GM21825 (cell line): ENCODE results near the gene ARSG.
"Not testable (repeated sequence)": the region's sequence is repeated elsewhere in the genome, so short reads cannot be mapped to it uniquely, and the experiment has no call there.

Experiments
- ATAC-seq: cut with Tn5 transposase; IDR thresholded peaks from one replicate; pipeline ENCODE4 v1.9.1; 2021; ENCODE audit warnings: mild to moderate bottlenecking, moderate library complexity; ENCODE audit not compliant: unreplicated experiment

ARSG gene

GRCh38 chr17:68326681-68327080 lies 35.4 kb downstream of the ARSG start:
- ATAC-seq, result no peak

GRCh38 chr17:68327823-68328557 lies 36.7 kb downstream of the ARSG start:
- ATAC-seq, result no peak

- no peak for ATAC-seq
Measured at GRCh38 chr17:68328676-68329075, 37.4 kb downstream of the ARSG start.

GRCh38 chr17:68329331-68329730 lies 38.0 kb downstream of the ARSG start:
- ATAC-seq, result no peak

GRCh38 chr17:68331932-68332331 lies 40.6 kb downstream of the ARSG start:
- not testable (repeated sequence) for ATAC-seq

- ATAC-seq, result no peak
Measured at GRCh38 chr17:68334393-68334792, 43.1 kb downstream of the ARSG start.

- no peak for ATAC-seq
Measured at GRCh38 chr17:68341482-68341881, 50.2 kb downstream of the ARSG start.

GRCh38 chr17:68343976-68344375 lies 52.7 kb downstream of the ARSG start:
- ATAC-seq, result no peak

- ATAC-seq, result no peak
Measured at GRCh38 chr17:68344701-68345136, 53.4 kb downstream of the ARSG start.

- peak; percentile 83 for ATAC-seq
Measured at GRCh38 chr17:68346448-68346847, 55.2 kb downstream of the ARSG start.

- ATAC-seq, result no peak
Measured at GRCh38 chr17:68347380-68347779, 56.1 kb downstream of the ARSG start.

- no peak for ATAC-seq
Measured at GRCh38 chr17:68349157-68349556, 57.9 kb downstream of the ARSG start.

GRCh38 chr17:68351395-68351794 lies 60.1 kb downstream of the ARSG start:
- ATAC-seq, result no peak

GRCh38 chr17:68352041-68352440 lies 60.7 kb downstream of the ARSG start:
- ATAC-seq, result no peak

- not testable (repeated sequence) for ATAC-seq
Measured at GRCh38 chr17:68352671-68353070, 61.4 kb downstream of the ARSG start.

- ATAC-seq, result no peak
Measured at GRCh38 chr17:68353111-68353521, 61.8 kb downstream of the ARSG start.

- ATAC-seq, result not testable (repeated sequence)
Measured at GRCh38 chr17:68354311-68354710, 63.0 kb downstream of the ARSG start.

- ATAC-seq, result not testable (repeated sequence)
Measured at GRCh38 chr17:68355108-68355507, 63.8 kb downstream of the ARSG start.

- peak; percentile 80 for ATAC-seq
Measured at GRCh38 chr17:68356520-68356919, 65.2 kb downstream of the ARSG start.

- no peak for ATAC-seq
Measured at GRCh38 chr17:68356949-68357455, 65.7 kb downstream of the ARSG start.

GRCh38 chr17:68357886-68358285 lies 66.6 kb downstream of the ARSG start:
- ATAC-seq, result no peak

GRCh38 chr17:68359791-68360535 lies 68.7 kb downstream of the ARSG start:
- ATAC-seq, result no peak
